ENCODE measurements around the gene FAM110D.

The FAM110D gene

GRCh38 chr1:26130695-26131094, 28.2 kb upstream of the FAM110D start:
- no peak for DNase-seq

- DNase-seq = no peak
Measured at GRCh38 chr1:26132128-26132833, 26.6 kb upstream of the FAM110D start.

GRCh38 chr1:26132834-26133167, 26.1 kb upstream of the FAM110D start:
- no peak for DNase-seq

GRCh38 chr1:26134466-26134865, 24.4 kb upstream of the FAM110D start:
- DNase-seq = no peak

GRCh38 chr1:26138974-26139558, 19.8 kb upstream of the FAM110D start:
- DNase-seq = peak; percentile 97

DNA sequence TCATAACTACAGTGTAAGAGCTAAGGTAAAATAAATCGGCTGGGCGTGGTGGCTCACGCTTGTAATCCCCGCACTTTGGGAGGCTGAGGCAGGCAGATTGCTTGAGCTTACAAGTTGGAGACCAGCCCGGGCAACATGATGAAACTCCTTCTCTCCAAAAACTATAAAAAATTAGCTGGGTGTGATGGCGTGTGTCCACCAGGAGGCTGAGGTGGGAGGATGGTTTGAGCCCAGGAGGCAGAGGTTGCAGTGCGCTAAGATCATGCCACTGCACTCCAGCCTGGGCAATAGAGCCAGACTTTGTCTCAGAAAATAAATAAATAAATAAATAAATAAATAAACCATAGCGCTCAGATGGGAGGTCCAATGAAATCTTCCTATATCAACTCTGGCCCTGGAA, 16.7 kb upstream of the FAM110D start:
- DNase-seq = no peak

GRCh38 chr1:26145041-26145959, 13.6 kb upstream of the FAM110D start:
- peak; percentile 80 for DNase-seq

- no peak for DNase-seq
Measured at GRCh38 chr1:26145960-26146294, 13.0 kb upstream of the FAM110D start.

DNA sequence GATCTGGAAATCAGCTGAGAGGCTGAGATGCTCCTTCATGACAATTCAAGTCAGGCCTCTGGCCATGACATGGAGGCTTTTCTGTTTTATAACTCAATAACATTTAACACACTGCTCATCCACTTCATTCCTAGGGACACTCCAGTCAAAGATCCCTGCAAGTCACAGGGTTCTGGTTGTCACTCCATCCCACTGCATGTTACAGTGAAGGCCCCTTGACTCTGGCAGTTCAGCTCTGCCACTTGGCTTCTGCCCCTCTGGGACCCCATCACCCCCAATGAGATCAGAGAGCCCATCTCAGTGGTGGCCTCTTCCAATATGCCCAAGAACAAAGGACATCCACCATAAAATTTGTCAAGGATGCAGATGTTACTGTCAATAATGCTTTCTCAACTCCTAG, 10.0 kb upstream of the FAM110D start:
- DNase-seq = no peak

GRCh38 chr1:26153966-26154532, 4.8 kb upstream of the FAM110D start:
- DNase-seq = no peak

GRCh38 chr1:26154750-26155149, 4.1 kb upstream of the FAM110D start:
- no peak for DNase-seq

GRCh38 chr1:26155370-26156284, 3.3 kb upstream of the FAM110D start:
- no peak for DNase-seq

DNA sequence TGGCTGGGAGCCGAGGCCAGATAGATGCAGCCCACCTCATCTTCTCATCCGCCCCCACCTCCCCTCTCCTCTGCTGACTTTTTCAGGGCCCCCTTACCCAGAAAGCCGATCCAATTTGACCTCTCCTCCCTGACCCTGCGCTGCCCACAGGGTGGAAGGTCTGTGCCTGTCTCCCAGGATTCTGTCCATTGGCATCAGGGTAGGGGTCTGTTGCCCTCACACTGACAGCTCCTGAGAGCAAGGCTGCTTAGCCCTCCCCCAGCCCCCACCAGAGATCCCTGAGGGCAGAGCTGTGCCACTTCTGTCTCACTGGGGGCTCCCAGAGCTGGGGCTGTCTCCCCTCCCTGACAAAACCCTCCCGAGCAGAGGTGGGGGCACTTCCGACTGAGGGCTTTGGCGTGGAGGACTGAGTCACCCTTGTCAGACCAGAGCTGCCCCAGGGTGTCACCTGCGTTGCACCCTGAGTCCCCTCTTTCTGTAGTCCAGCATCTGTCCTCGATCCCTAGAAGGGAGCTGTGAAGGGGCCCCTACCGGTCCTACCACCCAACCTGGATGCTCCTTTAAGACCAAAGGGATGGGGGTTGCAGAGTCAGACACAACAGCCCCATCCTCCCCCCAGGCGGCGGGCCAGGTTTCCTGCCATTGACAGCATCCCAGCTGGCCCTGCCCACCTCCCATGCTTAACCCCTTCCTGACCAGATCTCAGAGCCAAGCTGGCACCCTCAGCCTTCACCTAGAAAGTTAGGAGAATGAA, 2.4 kb upstream of the FAM110D start:
- DNase-seq = no peak

- DNase-seq = no peak
Measured at GRCh38 chr1:26158271-26158907, 490 bp upstream of the FAM110D start.

DNA sequence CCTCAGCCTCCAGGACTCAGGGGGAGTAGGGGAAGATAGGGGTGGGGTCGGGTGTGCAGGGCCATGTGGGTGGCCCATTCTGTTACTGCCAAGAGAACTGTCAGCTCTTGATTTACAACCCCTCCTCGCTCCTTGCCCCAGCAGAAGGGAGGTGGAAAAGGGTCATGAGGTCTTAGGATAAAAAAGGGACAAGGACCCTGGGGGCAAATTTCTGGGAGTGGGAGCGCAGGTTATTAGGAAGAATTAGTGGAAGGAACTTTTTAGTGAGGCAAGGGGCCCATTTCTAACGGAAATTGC, 812 bp downstream of the FAM110D start:
- DNase-seq = no peak

DNA sequence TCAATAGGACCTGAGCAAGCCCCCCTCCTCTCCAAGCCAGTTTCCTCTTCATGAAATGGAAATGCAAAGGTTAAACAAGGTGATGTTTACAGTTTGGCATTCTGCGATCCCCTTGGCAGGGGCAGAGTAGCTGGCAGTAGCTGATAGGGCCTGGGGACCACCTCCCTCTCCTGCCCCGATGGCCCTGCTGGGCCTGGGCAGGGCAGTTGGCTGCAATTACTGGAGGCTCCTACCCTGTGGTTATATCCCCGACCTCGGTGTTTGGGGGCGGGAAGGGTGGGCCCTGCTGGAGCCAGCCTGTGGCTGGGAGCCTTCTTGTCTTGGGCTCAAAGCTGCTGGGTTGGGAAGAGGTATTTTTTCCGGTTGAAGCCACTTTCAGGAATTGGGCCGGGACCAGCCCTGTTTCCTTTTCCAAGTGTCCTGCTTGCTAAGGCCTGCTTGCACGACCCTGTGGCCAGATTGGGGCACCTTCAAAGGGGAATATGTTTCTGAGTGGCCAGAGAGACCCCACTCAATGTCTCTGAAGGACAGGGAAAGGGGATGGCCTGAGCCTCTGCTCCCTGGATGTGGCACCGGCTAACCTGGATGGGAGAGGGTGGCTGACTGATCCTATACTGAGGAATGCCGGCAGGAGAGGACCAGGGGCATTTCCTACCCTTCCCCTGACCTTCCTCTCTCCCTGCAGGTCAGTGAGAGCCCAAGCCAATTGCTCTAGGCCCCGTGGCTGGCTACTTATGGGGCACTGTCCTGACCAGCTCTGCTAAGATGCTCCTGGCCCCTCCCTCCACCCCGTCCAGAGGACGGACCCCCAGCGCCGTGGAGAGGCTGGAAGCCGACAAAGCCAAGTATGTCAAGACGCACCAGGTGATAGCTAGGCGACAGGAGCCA, 1.9 kb downstream of the FAM110D start:
- DNase-seq = no peak

DNA sequence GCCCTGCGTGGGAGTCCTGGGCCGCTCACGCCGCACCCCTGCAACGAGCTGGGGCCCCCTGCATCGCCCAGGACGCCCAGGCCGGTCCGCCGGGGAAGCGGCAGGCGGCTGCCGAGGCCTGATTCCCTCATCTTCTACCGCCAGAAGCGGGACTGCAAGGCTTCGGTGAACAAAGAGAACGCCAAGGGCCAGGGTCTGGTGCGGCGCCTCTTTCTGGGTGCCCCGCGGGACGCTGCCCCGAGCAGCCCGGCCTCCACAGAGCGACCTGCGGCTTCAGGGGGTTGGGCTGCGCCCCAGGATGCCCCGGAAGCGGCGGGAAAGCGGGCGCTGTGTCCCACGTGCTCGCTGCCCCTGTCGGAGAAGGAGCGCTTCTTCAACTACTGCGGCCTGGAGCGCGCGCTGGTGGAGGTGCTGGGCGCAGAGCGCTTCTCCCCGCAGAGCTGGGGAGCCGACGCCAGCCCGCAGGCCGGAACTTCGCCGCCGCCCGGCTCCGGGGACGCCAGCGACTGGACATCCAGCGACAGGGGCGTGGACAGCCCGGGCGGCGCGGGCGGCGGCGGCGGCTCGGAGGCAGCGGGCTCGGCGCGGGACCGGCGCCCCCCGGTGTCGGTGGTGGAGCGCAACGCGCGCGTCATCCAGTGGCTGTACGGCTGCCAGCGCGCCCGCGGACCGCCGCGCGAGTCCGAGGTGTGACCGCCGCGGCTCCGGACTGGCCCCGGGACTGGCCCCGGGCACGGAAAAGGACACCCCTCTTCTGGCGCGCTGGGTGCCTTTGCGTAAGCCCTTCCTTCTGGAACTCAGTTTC, 2.7 kb downstream of the FAM110D start:
- no peak for DNase-seq

DNA sequence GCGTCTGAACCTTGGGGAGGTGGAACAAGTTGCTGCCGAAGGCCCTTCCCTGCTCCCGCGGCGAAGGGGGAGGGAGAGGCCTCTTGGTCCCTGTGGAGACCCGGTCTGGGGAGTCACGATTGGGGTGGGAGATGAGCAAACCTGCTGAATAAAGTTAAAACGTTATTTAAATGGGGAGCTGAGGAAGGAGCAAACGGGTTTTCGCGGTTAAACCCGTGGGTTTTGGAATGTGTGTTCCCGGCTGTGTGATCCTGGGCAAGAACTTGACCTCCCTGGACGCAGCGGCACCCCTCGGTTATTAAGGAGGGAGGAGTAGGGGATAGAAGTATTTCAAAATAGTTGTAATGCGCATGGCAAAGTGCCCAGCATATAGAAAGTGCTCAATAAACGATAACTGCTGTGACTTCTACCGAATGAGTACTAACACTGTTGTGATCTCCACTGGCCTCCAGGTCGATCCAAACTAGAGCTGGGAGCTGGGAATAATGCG, 3.4 kb downstream of the FAM110D start:
- no peak for DNase-seq

- DNase-seq = no peak
Measured at GRCh38 chr1:26163684-26164035, 4.8 kb downstream of the FAM110D start.
